Renal pelvis (tissue), 4 donors: Measurements from ENCODE around the gene VDAC1. TPM values are rescaled to one million over a fixed set of nuclear protein-coding genes. Genes with fewer than 3 reads are reported as not detected.
"Not testable (repeated sequence)": the region's sequence is repeated elsewhere in the genome, so short reads cannot be mapped to it uniquely, and the experiment has no call there.

Source experiments
- DNase-seq: peaks from one replicate; pipeline ENCODE4 v3.0.0-alpha.2; 2013
- polyA plus RNA-seq, 3 donors: library from polyadenylated mRNA; unstranded; fragments of 120-200 nt; gene quantifications; one replicate each; pipeline ENCODE4 v1.2.1, GENCODE V29; 2013; ENCODE audit not compliant: insufficient read length in 3 of 3

VDAC1 gene
- polyA plus RNA-seq, 3 donors = 169 to 196 (median 192) TPM

- no peak for DNase-seq
Observed at GRCh38 chr5:134037160-134037559, 32.4 kb upstream of the VDAC1 start.

GRCh38 chr5:134034326-134034725 is 29.6 kb upstream of the VDAC1 start:
- no peak for DNase-seq

- DNase-seq = not testable (repeated sequence)
Observed at GRCh38 chr5:134030303-134030964, 25.7 kb upstream of the VDAC1 start.

- no peak for DNase-seq
Observed at GRCh38 chr5:134029156-134029555, 24.4 kb upstream of the VDAC1 start.

- DNase-seq = no peak
Observed at GRCh38 chr5:134028496-134028895, 23.7 kb upstream of the VDAC1 start.

GRCh38 chr5:134027288-134027615 is 22.5 kb upstream of the VDAC1 start:
- no peak for DNase-seq

GRCh38 chr5:134026521-134027287 is 21.9 kb upstream of the VDAC1 start:
- DNase-seq = peak; percentile 79

GRCh38 chr5:134025786-134026185 is 21.0 kb upstream of the VDAC1 start:
- DNase-seq = no peak

GRCh38 chr5:134024811-134025210 is 20.0 kb upstream of the VDAC1 start:
- DNase-seq = no peak

GRCh38 chr5:134022333-134022732 is 17.6 kb upstream of the VDAC1 start:
- DNase-seq = no peak

- no peak for DNase-seq
Observed at GRCh38 chr5:134020188-134020587, 15.4 kb upstream of the VDAC1 start.

GRCh38 chr5:134019636-134020035 is 14.9 kb upstream of the VDAC1 start:
- no peak for DNase-seq

GRCh38 chr5:134018986-134019316 is 14.2 kb upstream of the VDAC1 start:
- no peak for DNase-seq

GRCh38 chr5:134018154-134018985 is 13.6 kb upstream of the VDAC1 start:
- DNase-seq = no peak

GRCh38 chr5:134008266-134008749 is 3.5 kb upstream of the VDAC1 start:
- no peak for DNase-seq

GRCh38 chr5:134007581-134008265 is 2.9 kb upstream of the VDAC1 start:
- DNase-seq = no peak

GRCh38 chr5:134006115-134006514 is 1.3 kb upstream of the VDAC1 start:
- no peak for DNase-seq

GRCh38 chr5:134005417-134006061 is 764 bp upstream of the VDAC1 start:
- peak; percentile 39 for DNase-seq

- peak; percentile 47 for DNase-seq
Observed at GRCh38 chr5:134003817-134004625, 754 bp downstream of the VDAC1 start.

- DNase-seq = no peak
Observed at GRCh38 chr5:134003064-134003816, 1.5 kb downstream of the VDAC1 start.
